ENCODE measurements around the gene JAML.

- TF ChIP-seq POLR2AphosphoS5 (IDR thresholded peaks at IDR 0.05; ENCODE audit: low read depth, low read length) (no peak), SIN3A (IDR thresholded peaks at IDR 0.05; ENCODE audit: borderline replicate concordance, insufficient read depth, low read length) (no peak)
Observed at GRCh38 chr11:118166641-118167040, 58.2 kb downstream of the JAML start.
